Left lung (tissue), 10 donors: ENCODE measurements around the gene UBE2E2. TPM values are rescaled to one million over a fixed set of nuclear protein-coding genes. Genes with fewer than 3 reads are reported as not detected.

Experiments
- ATAC-seq: fragments of 200-7000 bp; cut with Tn5 transposase; one replicate; pipeline ENCODE4 v1.9.1; 2020; ENCODE audit warnings: moderate library complexity
- DNase-seq, 4 donors: peaks; one replicate each; pipeline ENCODE4 v3.0.0-alpha.2; 2013 to 2020
- H3K27ac ChIP-seq, 2 donors: fragments of 200-600 bp; sonication (generic) in 1 of 2; one replicate each; pipeline versions ENCODE4 v1.5.0 to v1.8.0; 2020 to 2021
- H3K27me3 ChIP-seq, 2 donors: fragments of 200-600 bp; sonication (generic) in 1 of 2; one replicate each; pipeline versions ENCODE4 v1.5.0 to v1.8.0; 2020 to 2021
- H3K36me3 ChIP-seq, 2 donors: fragments of 200-600 bp; sonication (generic) in 1 of 2; one replicate each; pipeline versions ENCODE4 v1.5.0 to v1.8.0; 2020 to 2021
- H3K4me1 ChIP-seq, 2 donors: fragments of 200-600 bp; one replicate each; pipeline ENCODE4 v1.8.0; 2021
- H3K4me3 ChIP-seq, 2 donors: fragments of 200-600 bp; sonication (generic) in 1 of 2; one replicate each; pipeline versions ENCODE4 v1.5.0 to v1.8.0; 2020 to 2021; ENCODE audit warnings: mild to moderate bottlenecking in 1 of 2
- H3K9me3 ChIP-seq, 2 donors: fragments of 200-600 bp; sonication (generic) in 1 of 2; one replicate each; pipeline versions ENCODE4 v1.5.0 to v1.8.0; 2020 to 2021
- intact Hi-C, 2 donors: fragments of 100-400 bp; cut with DNase I; formaldehyde crosslinking; loops; one replicate each; pipeline versions ENCODE4 v1.11.2 to v1.14.2; 2022
- polyA plus RNA-seq, 6 donors: library from polyadenylated mRNA; unstranded; fragments of 120-200 nt; gene quantifications; one replicate each; pipeline ENCODE4 v1.2.1, GENCODE V29; 2013; ENCODE audit not compliant: insufficient read length in 6 of 6
- total RNA-seq, 2 donors: library from RNA; stranded (reverse); fragmentation: NEBNext Ultra II Directional; extraction: Animal tissue kit (Norgen Biotek cat#: 25700); gene quantifications; one replicate each; pipeline ENCODE4 v1.2.1, GENCODE V29; 2021
- TF ChIP-seq, protein P1 (sequence below), 2 donors: fragments of 200-600 bp; sonication (generic) in 1 of 2; IDR thresholded peaks; one replicate each; pipeline versions ENCODE4 v1.5.0 to v1.8.0; 2021; ENCODE audit warnings: antibody characterized with exemption in 2 of 2
- donor health status: DM: no; HTN: yes; CAD: no.
- donor health status: DM: no; HTN: no; CAD: no.

Gene UBE2E2
- total and polyA plus RNA-seq, 8 donors: 42.3 to 55.6 (median 47.5) TPM

DNA sequence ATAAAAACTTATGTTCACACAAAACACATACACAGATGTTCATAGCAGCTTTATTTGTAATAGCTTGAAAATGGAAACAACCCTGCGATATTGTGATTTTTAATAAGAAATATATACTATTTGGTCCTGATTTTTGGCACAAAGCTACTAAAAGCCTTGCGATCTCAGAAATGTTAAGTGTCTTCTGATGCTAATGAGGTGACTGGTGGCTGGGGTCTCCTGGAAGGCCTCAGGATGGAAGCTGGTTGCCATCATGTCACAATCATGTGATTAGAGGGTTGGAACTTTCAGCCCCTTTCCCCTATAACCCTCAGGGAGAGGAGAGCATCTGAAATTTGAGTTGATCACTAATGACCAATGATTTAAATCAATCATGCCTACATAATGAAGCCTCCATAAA lies 324.2 kb downstream of the UBE2E2 start:
- no peak overlapping the region for H3K4me3 ChIP-seq
- H3K27me3 ChIP-seq: no peaks in the 10 kb centered on the region
- TF ChIP-seq, protein P1, sequence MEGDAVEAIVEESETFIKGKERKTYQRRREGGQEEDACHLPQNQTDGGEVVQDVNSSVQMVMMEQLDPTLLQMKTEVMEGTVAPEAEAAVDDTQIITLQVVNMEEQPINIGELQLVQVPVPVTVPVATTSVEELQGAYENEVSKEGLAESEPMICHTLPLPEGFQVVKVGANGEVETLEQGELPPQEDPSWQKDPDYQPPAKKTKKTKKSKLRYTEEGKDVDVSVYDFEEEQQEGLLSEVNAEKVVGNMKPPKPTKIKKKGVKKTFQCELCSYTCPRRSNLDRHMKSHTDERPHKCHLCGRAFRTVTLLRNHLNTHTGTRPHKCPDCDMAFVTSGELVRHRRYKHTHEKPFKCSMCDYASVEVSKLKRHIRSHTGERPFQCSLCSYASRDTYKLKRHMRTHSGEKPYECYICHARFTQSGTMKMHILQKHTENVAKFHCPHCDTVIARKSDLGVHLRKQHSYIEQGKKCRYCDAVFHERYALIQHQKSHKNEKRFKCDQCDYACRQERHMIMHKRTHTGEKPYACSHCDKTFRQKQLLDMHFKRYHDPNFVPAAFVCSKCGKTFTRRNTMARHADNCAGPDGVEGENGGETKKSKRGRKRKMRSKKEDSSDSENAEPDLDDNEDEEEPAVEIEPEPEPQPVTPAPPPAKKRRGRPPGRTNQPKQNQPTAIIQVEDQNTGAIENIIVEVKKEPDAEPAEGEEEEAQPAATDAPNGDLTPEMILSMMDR (IDR thresholded peaks at IDR 0.05): no peak
- no peak overlapping the region for H3K27ac ChIP-seq
- ATAC-seq (no peak), DNase-seq (peak in 2 of 4 donors; percentile 16 to 17)
- intact Hi-C loops: no loop called here
- no peaks in the 10 kb centered on the region for H3K4me1 ChIP-seq
- H3K9me3 ChIP-seq: no peaks in the 10 kb centered on the region
- no peaks in the 10 kb centered on the region for H3K36me3 ChIP-seq

DNA sequence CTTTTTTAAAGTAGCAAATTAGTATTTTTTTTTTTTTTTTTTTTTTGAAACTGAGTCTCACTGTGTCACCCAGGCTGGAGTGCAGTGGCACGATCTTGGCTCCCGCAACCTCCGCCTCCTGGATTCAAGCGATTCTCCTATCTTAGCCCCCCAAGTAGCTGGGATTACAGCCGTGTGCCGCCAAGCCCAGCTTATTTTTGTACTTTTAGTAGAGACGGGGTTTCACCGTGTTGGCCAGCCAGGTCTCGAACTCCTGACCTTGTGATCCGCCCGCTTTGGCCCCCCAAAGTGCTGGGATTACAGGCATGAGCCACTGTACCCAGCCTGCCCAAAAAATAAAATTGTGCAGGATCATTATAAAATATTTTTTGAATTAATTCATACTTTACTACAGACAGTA lies 330.5 kb downstream of the UBE2E2 start:
- TF ChIP-seq, protein P1 (IDR thresholded peaks at IDR 0.05): no peak
- intact Hi-C loops: no loop called here
- Histone ChIP-seq H3K4me1 (no peaks in the 10 kb centered on the region), H3K27ac (no peak overlapping the region), H3K36me3 (no peaks in the 10 kb centered on the region), H3K27me3 (no peaks in the 10 kb centered on the region), H3K9me3 (no peaks in the 10 kb centered on the region), H3K4me3 (no peak overlapping the region)
- DNase-seq: peak in 1 of 4 donors; percentile 41
- ATAC-seq: no peak

- ATAC-seq: no peak
- intact Hi-C loops: no loop called here
Measured at GRCh38 chr3:23533996-23534395, 330.9 kb downstream of the UBE2E2 start.

GRCh38 chr3:23537101-23537551 lies 334.0 kb downstream of the UBE2E2 start:
- intact Hi-C loops: no loop called here
- Histone ChIP-seq H3K4me1 (no peaks in the 10 kb centered on the region), H3K27me3 (no peaks in the 10 kb centered on the region), H3K27ac (no peak overlapping the region), H3K36me3 (no peaks in the 10 kb centered on the region), H3K9me3 (no peaks in the 10 kb centered on the region), H3K4me3 (no peak overlapping the region)
- TF ChIP-seq, protein P1 (IDR thresholded peaks at IDR 0.05): no peak
- peak in 1 of 4 donors; percentile 1 for DNase-seq
- ATAC-seq: no peak

More at GRCh38 chr3:23533996-23534395, 330.9 kb downstream of the UBE2E2 start:
- Histone ChIP-seq H3K36me3 (no peaks in the 10 kb centered on the region), H3K9me3 (no peaks in the 10 kb centered on the region), H3K4me1 (no peaks in the 10 kb centered on the region), H3K27me3 (no peaks in the 10 kb centered on the region), H3K4me3 (no peak overlapping the region), H3K27ac (no peak overlapping the region)
- DNase-seq: no peak
- TF ChIP-seq, protein P1 (IDR thresholded peaks at IDR 0.05): no peak

GRCh38 chr3:23539185-23539584 lies 336.1 kb downstream of the UBE2E2 start:
- Histone ChIP-seq H3K27ac (no peak overlapping the region), H3K27me3 (no peaks in the 10 kb centered on the region), H3K4me1 (no peaks in the 10 kb centered on the region), H3K9me3 (no peaks in the 10 kb centered on the region), H3K36me3 (no peaks in the 10 kb centered on the region), H3K4me3 (no peak overlapping the region)
- TF ChIP-seq, protein P1 (IDR thresholded peaks at IDR 0.05): no peak
- intact Hi-C loops: no loop called here
- DNase-seq (no peak), ATAC-seq (no peak)
